OCI-LY1 (cell line): ENCODE data around the gene MMADHC.

Experiments
- H2AFZ ChIP-seq: fragments of 200-600 bp; sonication (generic), shearing (Covaris generic); 2 replicates; pipeline ENCODE4 v1.6.0; 2014; ENCODE audit warnings: antibody characterized with exemption, mild to moderate bottlenecking, low read length
- H3F3A ChIP-seq: fragments of 200-600 bp; sonication (generic), shearing (Covaris generic); 2 replicates; pipeline ENCODE4 v1.6.0; 2014; ENCODE audit warnings: mild to moderate bottlenecking, antibody characterized with exemption, low read length, moderate library complexity; ENCODE audit not compliant: insufficient read depth
- H3K27ac ChIP-seq: fragments of 200-600 bp; sonication (generic); 2 replicates; pipeline ENCODE4 v1.5.1; 2014; ENCODE audit warnings: low read length, mixed run types, mild to moderate bottlenecking, low read depth; ENCODE audit not compliant: poor library complexity, severe bottlenecking
- H3K27me3 ChIP-seq: fragments of 200-600 bp; sonication (generic); 2 replicates; pipeline ENCODE4 v1.6.0; 2014; ENCODE audit warnings: antibody characterized with exemption, mild to moderate bottlenecking, low read length, moderate library complexity; ENCODE audit not compliant: insufficient read depth
- H3K36me3 ChIP-seq: fragments of 200-600 bp; sonication (generic); 2 replicates; pipeline ENCODE4 v1.6.1; 2014; ENCODE audit warnings: mild to moderate bottlenecking, antibody characterized with exemption, low read length, moderate library complexity, mixed read lengths; ENCODE audit not compliant: insufficient read depth
- H3K4me1 ChIP-seq: fragments of 200-600 bp; sonication (generic); 2 replicates; pipeline ENCODE4 v1.5.1; 2014; ENCODE audit warnings: mild to moderate bottlenecking, low read length, moderate library complexity; ENCODE audit not compliant: insufficient read depth, severe bottlenecking
- H3K4me2 ChIP-seq: fragments of 200-600 bp; sonication (generic), shearing (Covaris generic); 2 replicates; pipeline ENCODE4 v1.6.1; 2014; ENCODE audit warnings: low read length
- H3K4me3 ChIP-seq: fragments of 200-600 bp; sonication (generic); 2 replicates; pipeline ENCODE4 v1.5.1; 2014; ENCODE audit warnings: low read length, low read depth, mild to moderate bottlenecking, mixed read lengths; ENCODE audit not compliant: poor library complexity, severe bottlenecking
- H3K79me2 ChIP-seq: fragments of 200-600 bp; shearing (Covaris generic); 2 replicates; pipeline ENCODE4 v1.6.1; 2016; ENCODE audit warnings: mixed run types, low read length, mixed read lengths; ENCODE audit not compliant: insufficient read depth
- H3K9ac ChIP-seq: fragments of 200-600 bp; sonication (generic), shearing (Covaris generic); 2 replicates; pipeline ENCODE4 v1.6.1; 2014; ENCODE audit warnings: mild to moderate bottlenecking, low read length, mixed read lengths
- H3K9me2 ChIP-seq: fragments of 200-600 bp; sonication (generic), shearing (Covaris generic); 2 replicates; pipeline ENCODE4 v1.6.1; 2014; ENCODE audit warnings: low read depth, mild to moderate bottlenecking, low read length, mixed read lengths
- H3K9me3 ChIP-seq: fragments of 200-600 bp; shearing (Covaris generic); 2 replicates; pipeline ENCODE4 v1.6.1; 2014; ENCODE audit warnings: low read length, mixed read lengths
- H4K20me1 ChIP-seq: fragments of 200-600 bp; sonication (generic), shearing (Covaris generic); 2 replicates; pipeline ENCODE4 v1.6.0; 2016; ENCODE audit warnings: mild to moderate bottlenecking, low read length; ENCODE audit not compliant: insufficient read depth
- CTCF ChIP-seq: fragments of 200-600 bp; sonication (generic), shearing (Covaris generic); IDR thresholded peaks from 2 replicates; pipeline ENCODE4 v1.5.1; 2017; ENCODE audit warnings: mild to moderate bottlenecking, antibody characterized with exemption, low read length, moderate library complexity, mixed read lengths
- EZH2 ChIP-seq: fragments of 200-600 bp; sonication (generic), shearing (Covaris generic); IDR thresholded peaks from 2 replicates; pipeline ENCODE4 v1.8.0; 2017; ENCODE audit warnings: borderline replicate concordance, mixed run types, mild to moderate bottlenecking, antibody characterized with exemption, low read length, moderate library complexity, mixed read lengths

MMADHC gene

GRCh38 chr2:149611100-149611820 is 23.7 kb upstream of the MMADHC start:
- no peak overlapping the region for H3K4me3 ChIP-seq
- no peak overlapping the region for H3K4me2 ChIP-seq
- no peaks in the 10 kb centered on the region for H3K36me3 ChIP-seq
- H3K27me3 ChIP-seq: no peaks in the 10 kb centered on the region
- no peaks in the 10 kb centered on the region for H3K79me2 ChIP-seq
- H3K27ac ChIP-seq: no peak overlapping the region
- H3F3A ChIP-seq: no peaks in the 10 kb centered on the region
- no peaks in the 10 kb centered on the region for H3K9me3 ChIP-seq
- no peaks in the 10 kb centered on the region for H3K4me1 ChIP-seq
- no peaks in the 10 kb centered on the region for H3K9me2 ChIP-seq
- TF ChIP-seq CTCF (no peak), EZH2 (no peak)
- no peaks in the 10 kb centered on the region for H4K20me1 ChIP-seq
- no peak overlapping the region for H2AFZ ChIP-seq
- no peak overlapping the region for H3K9ac ChIP-seq

- Histone ChIP-seq H4K20me1 (no peaks in the 10 kb centered on the region), H3K27me3 (no peaks in the 10 kb centered on the region), H3K79me2 (no peaks in the 10 kb centered on the region), H3K9me3 (no peaks in the 10 kb centered on the region), H3K4me1 (no peaks in the 10 kb centered on the region), H3K4me2 (no peak overlapping the region), H3K4me3 (no peak overlapping the region), H3K27ac (no peak overlapping the region), H3K9ac (no peak overlapping the region), H3K9me2 (no peaks in the 10 kb centered on the region), H3F3A (no peaks in the 10 kb centered on the region), H3K36me3 (no peaks in the 10 kb centered on the region), H2AFZ (no peak overlapping the region)
- no peak for TF ChIP-seq CTCF
- no peak for TF ChIP-seq EZH2
These were observed 18.8 kb upstream of the MMADHC start for GRCh38 chr2:149606251-149606811.

- Histone ChIP-seq H3K79me2 (no peaks in the 10 kb centered on the region), H3K4me2 (no peak overlapping the region), H3K27me3 (no peaks in the 10 kb centered on the region), H2AFZ (no peak overlapping the region), H3K27ac (no peak overlapping the region), H3K9me3 (0 out of 2 replicates have a peak, but pooled peaks cover 5% of the 10 kb centered on the region), H3K9me2 (no peaks in the 10 kb centered on the region), H3K36me3 (no peaks in the 10 kb centered on the region), H3K9ac (no peak overlapping the region), H3K4me3 (no peak overlapping the region), H3K4me1 (no peaks in the 10 kb centered on the region), H4K20me1 (no peaks in the 10 kb centered on the region), H3F3A (no peaks in the 10 kb centered on the region)
- TF ChIP-seq EZH2 (no peak), CTCF (no peak)
These were observed 15.7 kb upstream of the MMADHC start for GRCh38 chr2:149603248-149603647.
